GM12872 (cell line): ENCODE measurements around the gene SPRYD3.
A peak's percentile ranks its signal among the peaks of the same experiment; 100 is the strongest.

ENCODE experiments used
- CTCF ChIP-seq: IDR thresholded peaks from 3 replicates; pipeline ENCODE4 v1.5.1; 2011; ENCODE audit warnings: low read depth, mild to moderate bottlenecking, low read length, moderate library complexity; ENCODE audit not compliant: insufficient read depth

The SPRYD3 gene

GRCh38 chr12:53100466-53101151, 21.4 kb upstream of the SPRYD3 start:
- no peak for TF ChIP-seq CTCF

GRCh38 chr12:53099071-53099882, 20.1 kb upstream of the SPRYD3 start:
- TF ChIP-seq CTCF: peak; percentile 92

DNA sequence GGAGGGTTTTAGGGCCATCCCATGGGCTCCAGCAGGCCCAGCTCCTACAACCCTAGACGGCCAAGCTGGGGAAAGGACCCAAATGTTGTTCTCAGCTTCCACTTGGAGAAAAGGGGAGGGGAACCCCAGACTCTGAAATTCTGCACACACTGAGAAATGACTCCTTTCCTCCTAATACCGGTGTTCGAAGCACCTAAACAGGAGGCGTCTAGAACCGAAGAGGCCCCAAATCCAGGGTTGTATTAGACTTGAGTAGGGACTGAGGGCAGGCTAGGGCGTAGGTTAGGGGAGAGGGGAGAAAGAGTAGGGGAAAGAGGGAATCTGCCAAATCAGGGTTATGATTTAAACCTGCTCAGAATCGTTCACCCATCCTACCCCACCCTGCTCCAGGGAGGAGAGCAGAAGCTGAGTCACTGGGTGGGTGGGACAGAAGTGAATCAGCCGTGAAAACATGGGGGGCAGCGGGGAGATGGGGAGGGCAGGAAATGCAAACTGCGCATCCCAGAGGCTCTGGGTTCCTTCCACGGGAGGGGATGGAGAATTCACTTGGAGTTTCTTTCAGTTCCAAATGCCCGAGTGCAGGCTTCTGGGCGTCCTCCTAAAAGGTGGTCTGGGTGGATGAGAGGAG, 19.3 kb upstream of the SPRYD3 start:
- TF ChIP-seq CTCF: no peak

- TF ChIP-seq CTCF: no peak
Measured at GRCh38 chr12:53097564-53098353, 18.6 kb upstream of the SPRYD3 start, which contains the start of gene IGFBP6. Gene IGFBP6 (plus strand): TSS chr12:53097667. CDS start chr12:53097718, 51 bp downstream.

GRCh38 chr12:53097207-53097563, 18.0 kb upstream of the SPRYD3 start:
- TF ChIP-seq CTCF: no peak

- TF ChIP-seq CTCF: no peak
Measured at GRCh38 chr12:53096759-53097158, 17.6 kb upstream of the SPRYD3 start.
